ENCODE results near the gene ITPR2. TPM values are rescaled to one million over a fixed set of nuclear protein-coding genes. Genes with fewer than 3 reads are reported as not detected.
"Not testable (repeated sequence)": the region's sequence is repeated elsewhere in the genome, so short reads cannot be mapped to it uniquely, and the experiment has no call there.

Gene ITPR2
- total RNA-seq, 1 experiment from 2014 or later = 17.5 TPM

DNA sequence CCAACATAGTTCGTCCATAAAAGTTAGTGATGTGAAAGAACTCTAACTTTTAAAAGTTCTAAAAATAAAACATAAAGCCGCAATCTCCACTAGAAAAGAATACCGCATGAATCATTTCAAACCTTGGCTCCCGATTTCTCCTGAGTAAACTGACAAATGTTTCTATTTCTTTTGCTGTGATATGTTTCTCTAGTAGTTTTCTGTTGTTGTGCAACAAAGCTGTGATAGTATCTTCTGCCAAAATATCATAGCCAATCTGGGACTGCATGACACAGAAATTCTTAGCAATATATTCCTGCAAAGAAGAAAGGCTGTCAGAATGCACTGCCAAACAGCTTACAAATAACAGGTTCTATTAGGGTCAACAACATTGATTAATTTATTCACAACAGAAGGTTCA is 174.0 kb downstream of the ITPR2 start:
- in situ Hi-C loops (cut with HindIII; ENCODE audit: low sequenced_read_pairs) = no loop called here
- no peak for DNase-seq (ENCODE audit: low spot score)

DNA sequence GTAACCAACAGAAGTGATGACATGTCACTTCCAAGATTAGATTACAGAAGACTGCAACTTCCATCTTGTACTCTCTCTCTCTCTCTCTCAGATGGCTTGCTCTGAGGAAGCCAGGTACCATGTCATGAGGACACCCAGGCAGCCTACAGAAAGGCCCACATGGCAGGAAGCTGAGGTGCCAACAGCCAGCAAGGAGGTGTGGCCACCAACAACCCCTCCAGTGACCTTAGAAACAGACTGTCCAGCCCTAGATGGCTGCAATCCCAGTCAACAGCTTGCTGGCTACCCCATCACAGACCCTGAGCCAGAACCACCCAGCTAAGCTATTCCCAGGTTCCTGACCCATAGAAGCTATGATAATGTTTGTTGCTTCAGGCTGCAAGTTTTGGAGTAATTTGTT is 178.4 kb downstream of the ITPR2 start:
- peak; percentile 32 for DNase-seq (ENCODE audit: low spot score)
- in situ Hi-C loops (cut with HindIII; ENCODE audit: low sequenced_read_pairs) = no loop called here

DNA sequence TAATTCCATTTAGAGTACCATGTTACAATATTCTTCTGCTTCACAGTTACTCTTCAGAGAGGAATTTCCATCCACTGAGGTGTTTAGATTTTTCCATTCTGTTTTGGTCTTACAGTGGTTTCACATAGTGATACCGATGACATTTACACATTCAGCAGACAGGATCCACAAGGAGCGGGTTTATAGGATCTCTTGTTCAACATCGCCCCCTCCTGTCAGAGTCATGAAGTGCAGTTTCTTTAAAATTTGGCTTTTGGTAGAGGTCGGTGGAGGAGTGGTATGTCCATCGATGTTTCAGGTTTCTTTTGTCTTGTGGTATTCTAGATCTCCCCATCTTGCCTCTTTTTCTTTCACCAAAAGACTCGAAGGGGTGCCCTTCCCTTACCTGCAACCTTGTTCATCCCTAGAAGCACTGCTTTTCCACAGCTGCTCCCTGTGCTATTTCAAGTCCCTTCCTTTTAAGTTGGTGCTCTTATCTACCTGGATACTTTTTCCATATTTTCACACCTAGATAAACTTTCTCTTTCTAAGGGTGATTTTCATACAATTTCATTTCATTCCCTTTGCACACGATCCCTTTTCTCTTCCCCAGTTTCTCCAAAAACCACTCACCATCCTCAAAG is 181.3 kb downstream of the ITPR2 start:
- DNase-seq (ENCODE audit: low spot score) = peak; percentile 78
- in situ Hi-C loops (cut with HindIII; ENCODE audit: low sequenced_read_pairs) = no loop called here

- DNase-seq (ENCODE audit: low spot score) = no peak
- in situ Hi-C loops (cut with HindIII; ENCODE audit: low sequenced_read_pairs) = no loop called here
Measured at GRCh38 chr12:26651036-26651435, 182.0 kb downstream of the ITPR2 start.

GRCh38 chr12:26648999-26649398 is 184.0 kb downstream of the ITPR2 start:
- in situ Hi-C loops (cut with HindIII; ENCODE audit: low sequenced_read_pairs) = no loop called here
- no peak for DNase-seq (ENCODE audit: low spot score)

DNA sequence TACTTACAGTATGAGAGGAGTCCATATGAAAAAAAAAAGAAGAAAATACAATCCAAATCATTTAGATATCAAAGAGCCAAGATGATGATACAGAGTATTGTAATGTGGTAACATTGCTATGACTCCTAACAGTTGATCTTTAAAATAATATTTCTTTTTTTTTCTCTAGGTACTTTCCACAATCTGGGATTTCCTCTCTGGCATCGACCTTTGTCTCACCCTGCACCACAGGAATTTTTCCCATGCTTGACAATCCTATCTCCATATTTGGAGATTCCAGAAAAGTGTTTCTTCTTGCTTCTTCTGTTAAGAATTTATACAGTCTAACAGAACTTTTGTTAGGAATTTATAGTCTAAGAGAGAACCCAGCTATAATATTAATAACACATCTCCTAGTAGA is 184.4 kb downstream of the ITPR2 start:
- in situ Hi-C loops (cut with HindIII; ENCODE audit: low sequenced_read_pairs) = no loop called here

DNA sequence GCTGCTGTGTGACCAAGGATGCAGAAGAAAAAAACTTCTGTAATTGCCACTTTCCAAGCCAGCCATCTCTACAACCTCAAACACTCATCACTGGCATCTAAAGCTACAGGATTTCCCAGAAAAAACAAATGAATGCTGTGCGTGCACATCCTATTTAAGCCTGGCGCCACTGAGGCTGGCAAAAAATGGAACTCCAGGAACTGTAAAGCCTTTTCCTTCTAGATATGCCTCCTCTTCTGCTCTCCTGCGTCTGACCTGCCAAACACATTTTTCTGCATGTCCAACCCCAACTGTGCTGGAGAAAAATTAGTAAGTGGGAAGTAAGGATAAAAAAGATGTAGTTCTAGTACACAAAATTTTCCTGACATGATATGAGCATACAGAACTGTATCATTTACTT is 184.9 kb downstream of the ITPR2 start:
- DNase-seq (ENCODE audit: low spot score) = no peak
- in situ Hi-C loops (cut with HindIII; ENCODE audit: low sequenced_read_pairs) = no loop called here

More for the DNA sequence above, 184.4 kb downstream of the ITPR2 start:
- DNase-seq (ENCODE audit: low spot score) = no peak

DNA sequence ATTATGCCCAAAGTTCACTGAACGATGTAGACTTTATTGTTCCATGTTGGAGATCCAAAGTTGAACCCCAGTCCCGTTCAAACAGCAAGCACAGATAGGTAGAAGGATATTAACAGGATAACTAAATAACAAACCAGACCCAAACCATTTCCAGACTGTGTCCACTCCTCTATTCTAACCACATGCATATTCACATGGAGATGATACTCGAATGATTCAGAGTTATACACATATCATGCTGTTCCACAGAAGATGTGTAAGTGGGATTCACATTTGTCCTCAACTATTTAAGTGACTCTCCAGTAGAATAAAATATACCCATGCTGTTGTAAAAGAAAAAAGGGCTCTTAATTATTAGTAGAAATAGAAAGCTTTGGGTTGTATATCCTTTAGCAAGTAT is 185.9 kb downstream of the ITPR2 start:
- in situ Hi-C loops (cut with HindIII; ENCODE audit: low sequenced_read_pairs) = no loop called here

DNA sequence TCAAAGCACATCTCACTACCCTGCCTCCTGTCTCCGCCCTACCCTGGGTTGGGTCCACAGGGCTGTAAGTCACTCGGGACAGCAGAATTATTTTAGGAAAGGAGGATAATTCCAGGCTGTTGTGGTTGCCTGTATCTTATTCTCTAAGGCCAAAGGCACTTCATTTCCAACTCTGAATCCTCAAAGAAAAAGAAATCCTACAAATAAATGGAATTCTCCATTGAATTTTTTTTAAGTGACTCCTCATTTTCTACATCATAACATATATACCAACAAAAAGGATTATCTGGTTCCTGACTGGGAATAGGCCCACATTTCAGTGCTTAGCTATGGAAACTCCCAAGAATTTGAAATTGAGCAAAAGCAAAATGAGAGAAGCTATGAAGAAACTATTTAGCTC is 186.4 kb downstream of the ITPR2 start:
- DNase-seq (ENCODE audit: low spot score) = no peak
- in situ Hi-C loops (cut with HindIII; ENCODE audit: low sequenced_read_pairs) = no loop called here

More for the DNA sequence above, 185.9 kb downstream of the ITPR2 start:
- no peak for DNase-seq (ENCODE audit: low spot score)

DNA sequence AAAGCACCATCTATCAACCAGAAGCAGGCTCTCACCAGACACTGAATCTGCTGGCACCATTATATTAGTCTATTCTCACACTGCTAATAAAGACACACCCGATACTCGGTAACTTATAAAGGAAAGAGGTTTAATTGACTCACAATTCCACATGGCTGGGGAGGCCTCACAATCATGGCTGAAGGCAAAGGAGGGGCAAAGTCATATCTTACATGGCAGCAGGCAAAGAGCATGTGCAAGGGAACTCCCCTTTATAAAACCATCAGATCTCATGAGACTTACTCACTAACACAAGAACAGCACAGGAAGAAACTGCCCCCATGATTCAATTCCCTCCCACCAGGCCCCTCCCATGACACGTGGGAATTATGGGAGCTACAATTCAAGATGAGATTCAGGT is 188.6 kb downstream of the ITPR2 start:
- in situ Hi-C loops (cut with HindIII; ENCODE audit: low sequenced_read_pairs); DNase-seq (ENCODE audit: low spot score): not testable (repeated sequence)

GRCh38 chr12:26643532-26644315 is 189.3 kb downstream of the ITPR2 start:
- no peak for DNase-seq (ENCODE audit: low spot score)
- in situ Hi-C loops (cut with HindIII; ENCODE audit: low sequenced_read_pairs) = no loop called here

GRCh38 chr12:26642361-26642760 is 190.6 kb downstream of the ITPR2 start:
- no peak for DNase-seq (ENCODE audit: low spot score)
- in situ Hi-C loops (cut with HindIII; ENCODE audit: low sequenced_read_pairs) = no loop called here

GRCh38 chr12:26636710-26637328 is 196.2 kb downstream of the ITPR2 start:
- in situ Hi-C loops (cut with HindIII; ENCODE audit: low sequenced_read_pairs) = no loop called here
- DNase-seq (ENCODE audit: low spot score) = no peak

DNA sequence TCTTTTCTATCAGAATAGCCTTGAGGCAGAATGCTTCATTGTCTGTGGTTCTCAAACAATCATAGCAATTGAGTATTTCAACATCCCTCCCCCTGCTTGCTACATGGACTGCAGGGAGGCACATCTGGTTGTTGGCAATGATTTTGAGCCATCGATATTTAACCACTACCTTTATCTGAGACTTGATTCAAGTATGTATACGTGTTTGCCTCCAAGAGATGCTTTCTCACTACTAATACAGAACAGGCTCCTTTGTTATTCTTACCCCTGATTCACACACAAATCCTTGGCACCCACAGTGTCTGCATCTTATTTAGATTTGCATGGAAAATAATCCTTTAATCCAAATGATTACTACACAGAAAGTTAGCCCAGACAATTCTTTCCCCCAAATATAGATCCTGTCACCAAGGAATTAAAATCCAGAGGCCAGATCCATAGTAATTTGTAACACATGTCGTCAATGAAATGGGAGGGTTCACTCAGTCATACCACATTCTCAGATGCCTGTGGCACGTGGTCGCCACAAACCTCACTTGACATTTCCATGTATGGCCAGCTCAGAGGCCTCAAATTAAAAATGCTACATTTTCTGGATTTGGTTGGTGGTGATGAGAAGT is 199.3 kb downstream of the ITPR2 start:
- in situ Hi-C loops (cut with HindIII; ENCODE audit: low sequenced_read_pairs) = no loop called here

DNA sequence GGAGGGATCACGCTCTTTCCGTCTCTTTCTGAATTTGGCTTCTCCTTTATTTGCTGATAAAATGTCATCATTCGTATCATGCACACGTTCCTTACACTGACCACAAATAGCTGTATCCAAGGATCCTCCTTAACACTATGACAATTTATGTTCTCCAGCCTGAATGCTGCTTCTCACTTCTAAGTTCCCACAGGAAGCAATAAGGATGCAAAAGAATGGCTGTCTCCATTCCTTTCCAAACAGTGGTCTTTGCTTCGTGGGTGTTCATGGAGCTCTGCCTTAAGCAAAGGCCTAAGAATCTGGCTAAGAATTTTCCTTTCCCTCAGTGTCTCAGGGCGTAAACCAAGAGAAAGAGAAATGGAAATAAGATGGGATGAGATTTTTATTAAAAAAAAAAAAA is 200.2 kb downstream of the ITPR2 start:
- in situ Hi-C loops (cut with HindIII; ENCODE audit: low sequenced_read_pairs) = no loop called here
- DNase-seq (ENCODE audit: low spot score) = no peak

More for the DNA sequence above, 199.3 kb downstream of the ITPR2 start:
- DNase-seq (ENCODE audit: low spot score) = no peak

DNA sequence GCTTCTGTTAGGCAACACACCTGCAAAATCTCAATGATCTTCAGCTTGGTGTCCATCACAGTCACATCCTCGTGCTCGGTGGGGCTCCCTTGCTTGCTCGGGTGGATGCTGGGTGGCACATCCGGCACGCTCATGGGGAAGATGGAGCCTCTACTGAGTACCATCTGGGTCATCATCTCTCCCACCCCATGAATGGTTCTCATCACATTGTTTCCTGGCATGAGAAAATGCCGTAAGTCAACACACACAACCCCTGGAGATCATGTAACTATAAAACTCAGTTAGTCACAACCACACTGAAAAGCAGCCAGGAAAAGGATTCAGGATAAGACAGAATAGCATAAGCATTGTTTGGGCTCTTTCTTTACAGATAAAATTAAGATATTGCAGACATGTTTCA is 201.1 kb downstream of the ITPR2 start:
- in situ Hi-C loops (cut with HindIII; ENCODE audit: low sequenced_read_pairs) = no loop called here
- DNase-seq (ENCODE audit: low spot score) = no peak

DNA sequence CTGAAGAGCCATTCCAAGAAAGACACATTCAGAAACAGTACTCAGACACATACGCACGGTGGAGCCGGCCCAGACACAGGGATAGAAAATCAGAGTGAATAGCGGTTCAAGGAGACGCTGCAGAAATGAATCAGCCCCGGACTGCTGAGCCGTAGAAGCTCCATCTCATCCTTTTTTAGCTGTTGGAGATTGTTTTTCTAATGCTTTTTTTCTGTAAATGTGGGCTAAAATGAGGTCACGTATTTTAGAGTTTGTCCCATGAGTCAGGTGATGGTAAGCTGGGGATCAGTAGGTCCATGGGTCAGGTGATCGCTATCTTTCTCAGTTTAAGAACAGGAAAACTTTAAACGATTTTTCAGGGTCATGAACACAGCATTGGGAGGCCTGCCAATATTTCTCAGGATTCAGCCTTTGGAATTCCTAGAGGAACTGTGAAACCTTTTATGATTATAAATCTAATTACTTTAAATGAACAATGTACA is 202.4 kb downstream of the ITPR2 start:
- in situ Hi-C loops (cut with HindIII; ENCODE audit: low sequenced_read_pairs) = no loop called here
- DNase-seq (ENCODE audit: low spot score) = peak; percentile 10

DNA sequence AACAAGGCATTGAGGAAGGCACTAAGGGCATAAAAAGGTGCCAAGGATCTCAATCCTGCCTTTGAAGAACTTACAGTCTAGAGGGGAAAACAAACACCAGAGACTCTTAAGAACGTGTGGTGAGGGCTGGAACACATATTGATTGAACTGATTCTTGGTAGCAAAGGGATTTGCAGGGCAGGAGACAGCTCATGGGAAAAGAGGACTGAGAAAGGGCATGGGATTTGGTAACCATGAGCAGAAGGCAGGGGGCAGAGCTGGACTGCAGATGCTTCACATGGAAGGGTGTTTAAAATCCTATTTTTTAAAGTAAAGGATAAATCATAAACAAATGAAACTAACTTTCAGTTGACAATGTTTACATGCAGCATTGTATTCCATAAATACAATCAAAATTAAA is 203.1 kb downstream of the ITPR2 start:
- in situ Hi-C loops (cut with HindIII; ENCODE audit: low sequenced_read_pairs) = no loop called here
- DNase-seq (ENCODE audit: low spot score) = no peak

GRCh38 chr12:26628234-26628633 is 204.8 kb downstream of the ITPR2 start:
- DNase-seq (ENCODE audit: low spot score) = no peak
- in situ Hi-C loops (cut with HindIII; ENCODE audit: low sequenced_read_pairs) = no loop called here

DNA sequence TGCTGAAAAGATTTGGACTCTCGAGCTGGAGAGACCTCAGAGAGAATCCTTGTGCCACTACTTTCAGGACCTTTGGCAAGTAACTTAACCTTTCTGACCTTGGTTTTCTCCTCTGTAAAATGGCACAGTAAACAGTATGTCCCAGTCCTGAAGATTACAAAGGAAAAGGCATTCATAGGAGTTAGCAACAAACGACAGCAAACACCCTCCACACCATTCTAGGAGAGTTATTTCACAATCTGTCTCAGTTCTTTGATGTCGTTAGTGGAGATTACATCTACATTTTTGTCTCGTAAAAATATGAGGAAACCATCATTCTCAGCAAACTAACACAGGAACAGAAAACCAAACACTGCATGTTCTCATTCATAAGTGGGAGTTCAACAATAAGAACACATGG is 205.7 kb downstream of the ITPR2 start:
- in situ Hi-C loops (cut with HindIII; ENCODE audit: low sequenced_read_pairs) = no loop called here
- no peak for DNase-seq (ENCODE audit: low spot score)
